ENCODE data around the gene EFNB1. TPM values are rescaled to one million over a fixed set of nuclear protein-coding genes. Genes with fewer than 3 reads are reported as not detected.

The EFNB1 gene
- total and polyA plus RNA-seq, 8 donors = 2.4 to 13.3 (median 5.5) TPM

DNA sequence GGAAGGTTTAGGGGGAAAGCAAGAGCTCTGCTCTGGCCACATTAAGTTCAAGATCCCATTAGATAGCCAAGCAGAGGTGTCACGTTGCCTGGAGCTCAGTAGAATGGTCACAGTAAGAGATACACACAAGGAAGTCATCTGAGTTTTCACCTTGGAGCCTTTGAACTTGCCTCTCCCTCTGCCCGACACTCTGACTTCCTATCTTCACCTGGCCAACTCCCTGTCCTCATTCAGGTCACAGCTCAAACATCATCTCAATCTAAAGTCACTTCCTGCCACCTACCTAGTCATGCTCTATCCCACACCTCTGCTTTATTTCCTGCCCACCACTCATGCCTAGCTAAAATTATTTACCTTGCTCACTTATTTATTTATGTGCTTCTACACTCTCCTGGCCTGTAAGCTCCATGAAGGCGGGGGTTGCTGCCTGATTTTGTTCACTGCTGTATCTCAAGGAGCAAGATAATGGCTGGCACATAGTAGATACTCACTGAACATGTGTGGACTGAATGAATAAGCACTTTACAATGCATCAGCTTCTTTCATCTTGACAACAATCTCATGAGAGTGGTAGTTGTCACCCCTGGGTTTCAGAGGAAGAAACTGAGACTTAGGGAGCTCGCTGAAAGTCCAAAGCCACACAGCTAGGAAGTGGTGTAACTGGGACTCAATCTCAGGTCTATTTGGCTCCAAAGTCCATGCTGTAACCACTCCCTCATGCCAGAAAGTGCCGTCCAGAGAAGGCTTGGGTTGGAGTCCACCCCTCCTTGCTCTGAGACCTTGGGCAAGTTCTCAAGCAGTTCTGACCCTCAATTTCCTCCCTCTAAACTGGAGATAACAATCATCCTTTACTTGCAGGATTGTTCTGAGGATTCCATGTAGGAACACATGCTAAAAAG, 40.3 kb downstream of the EFNB1 start:
- Histone ChIP-seq H3K4me3 (no peak overlapping the region), H3K27ac (no peak overlapping the region), H3K36me3 (no peaks in the 10 kb centered on the region), H3K27me3 (no peaks in the 10 kb centered on the region), H3K4me1 (no peaks in the 10 kb centered on the region), H3K9me3 (no peaks in the 10 kb centered on the region)
- TF ChIP-seq, protein P1, sequence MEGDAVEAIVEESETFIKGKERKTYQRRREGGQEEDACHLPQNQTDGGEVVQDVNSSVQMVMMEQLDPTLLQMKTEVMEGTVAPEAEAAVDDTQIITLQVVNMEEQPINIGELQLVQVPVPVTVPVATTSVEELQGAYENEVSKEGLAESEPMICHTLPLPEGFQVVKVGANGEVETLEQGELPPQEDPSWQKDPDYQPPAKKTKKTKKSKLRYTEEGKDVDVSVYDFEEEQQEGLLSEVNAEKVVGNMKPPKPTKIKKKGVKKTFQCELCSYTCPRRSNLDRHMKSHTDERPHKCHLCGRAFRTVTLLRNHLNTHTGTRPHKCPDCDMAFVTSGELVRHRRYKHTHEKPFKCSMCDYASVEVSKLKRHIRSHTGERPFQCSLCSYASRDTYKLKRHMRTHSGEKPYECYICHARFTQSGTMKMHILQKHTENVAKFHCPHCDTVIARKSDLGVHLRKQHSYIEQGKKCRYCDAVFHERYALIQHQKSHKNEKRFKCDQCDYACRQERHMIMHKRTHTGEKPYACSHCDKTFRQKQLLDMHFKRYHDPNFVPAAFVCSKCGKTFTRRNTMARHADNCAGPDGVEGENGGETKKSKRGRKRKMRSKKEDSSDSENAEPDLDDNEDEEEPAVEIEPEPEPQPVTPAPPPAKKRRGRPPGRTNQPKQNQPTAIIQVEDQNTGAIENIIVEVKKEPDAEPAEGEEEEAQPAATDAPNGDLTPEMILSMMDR (IDR thresholded peaks at IDR 0.05) = no peak
- peak; percentile 81 to 92 (median 86) for ATAC-seq
- no peak for FAIRE-seq
- peak in 2 of 6 donors; percentile 7 to 48 for DNase-seq
- WGBS, 2 donors = 30 to 45% methylated on average over 5 of the region's 5 CpGs
- intact Hi-C loops (cut with DNase I) = no loop called here

DNA sequence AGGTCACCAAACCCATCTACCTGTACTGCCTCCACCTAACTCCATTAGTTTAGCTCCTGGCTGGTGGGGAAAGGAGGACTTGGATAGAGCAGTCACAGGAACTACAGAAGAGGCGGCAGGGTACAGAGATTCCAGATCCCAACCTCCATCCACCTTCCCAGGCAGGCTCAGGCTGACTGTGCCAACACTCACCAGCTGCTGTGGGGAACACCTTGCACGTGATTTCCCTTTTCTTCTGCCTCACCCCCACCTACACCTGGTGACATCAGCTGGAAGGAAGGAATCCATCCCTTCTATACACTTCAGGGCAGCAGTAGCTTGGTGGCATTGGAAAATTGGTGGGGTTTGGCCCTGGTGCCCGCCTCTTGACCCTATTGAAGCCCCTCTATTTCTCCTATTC, 41.5 kb downstream of the EFNB1 start:
- Histone ChIP-seq H3K27ac (no peak overlapping the region), H3K4me3 (no peak overlapping the region), H3K9me3 (no peaks in the 10 kb centered on the region), H3K4me1 (no peaks in the 10 kb centered on the region), H3K36me3 (no peaks in the 10 kb centered on the region), H3K27me3 (no peaks in the 10 kb centered on the region)
- FAIRE-seq (no peak), DNase-seq (no peak), ATAC-seq (peak in 2 of 4 donors; percentile 22 to 27)
- WGBS, 2 donors = 60 to 76% methylated on average over 3 of the region's 3 CpGs
- intact Hi-C loops (cut with DNase I) = no loop called here
- TF ChIP-seq, protein P1 (IDR thresholded peaks at IDR 0.05) = no peak

DNA sequence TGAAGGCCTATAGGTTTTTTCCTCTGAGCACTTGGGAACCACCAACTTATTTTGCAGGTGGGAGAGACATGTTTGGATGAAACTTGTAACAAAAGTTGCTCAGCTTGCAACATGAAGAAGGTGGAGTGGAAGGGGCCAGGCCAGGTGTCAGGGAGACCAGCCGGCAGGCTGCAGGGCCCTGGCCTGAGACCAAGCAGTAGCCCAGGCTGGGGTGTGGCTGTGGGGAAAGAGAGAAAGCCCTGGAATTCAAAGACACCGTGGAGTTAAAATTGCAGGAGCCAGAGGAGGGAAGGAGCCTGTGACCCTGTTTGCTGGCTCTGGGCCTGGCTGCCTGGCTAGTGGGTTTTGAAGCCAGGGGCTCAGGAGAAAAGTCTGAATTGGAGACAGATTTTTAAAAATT, 43.4 kb downstream of the EFNB1 start:
- ATAC-seq (peak in 1 of 4 donors; percentile 41), FAIRE-seq (no peak), DNase-seq (no peak)
- H3K27ac ChIP-seq = no peak overlapping the region
- H3K9me3 ChIP-seq = no peaks in the 10 kb centered on the region
- H3K4me1 ChIP-seq = no peaks in the 10 kb centered on the region
- WGBS, 2 donors = 36 to 48% methylated on average over 2 of the region's 2 CpGs
- no peaks in the 10 kb centered on the region for H3K27me3 ChIP-seq
- intact Hi-C loops (cut with DNase I) = no loop called here
- TF ChIP-seq, protein P1 (IDR thresholded peaks at IDR 0.05) = no peak
- H3K4me3 ChIP-seq = no peak overlapping the region
- no peaks in the 10 kb centered on the region for H3K36me3 ChIP-seq

DNA sequence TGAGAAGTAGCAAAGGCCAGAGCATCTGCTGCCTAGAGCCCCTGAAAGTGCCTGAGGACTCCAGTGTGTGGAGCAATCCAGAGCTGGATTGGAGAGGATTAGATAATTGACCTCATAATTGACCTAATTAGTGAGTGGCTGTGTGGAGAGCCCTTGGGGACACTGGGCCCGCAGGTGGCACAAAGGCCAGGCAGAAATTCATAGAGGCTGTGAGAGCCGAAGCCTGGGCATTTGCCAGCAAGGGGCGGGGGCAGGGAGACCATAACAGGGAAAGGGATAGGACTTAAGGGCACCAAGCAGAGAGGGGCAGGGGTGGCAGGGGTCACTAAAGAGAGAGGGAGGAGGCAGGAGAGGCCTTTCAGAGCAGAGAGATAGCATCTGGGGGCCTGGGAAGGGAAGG, 45.3 kb downstream of the EFNB1 start:
- Histone ChIP-seq H3K4me3 (no peak overlapping the region), H3K9me3 (no peaks in the 10 kb centered on the region), H3K36me3 (no peaks in the 10 kb centered on the region), H3K27me3 (no peaks in the 10 kb centered on the region), H3K27ac (no peak overlapping the region), H3K4me1 (no peaks in the 10 kb centered on the region)
- WGBS, 2 donors = 72 to 79% methylated on average over 3 of the region's 3 CpGs
- TF ChIP-seq, protein P1 (IDR thresholded peaks at IDR 0.05) = no peak
- no peak for FAIRE-seq
- intact Hi-C loops (cut with DNase I) = no loop called here
- no peak for ATAC-seq
- DNase-seq = no peak

DNA sequence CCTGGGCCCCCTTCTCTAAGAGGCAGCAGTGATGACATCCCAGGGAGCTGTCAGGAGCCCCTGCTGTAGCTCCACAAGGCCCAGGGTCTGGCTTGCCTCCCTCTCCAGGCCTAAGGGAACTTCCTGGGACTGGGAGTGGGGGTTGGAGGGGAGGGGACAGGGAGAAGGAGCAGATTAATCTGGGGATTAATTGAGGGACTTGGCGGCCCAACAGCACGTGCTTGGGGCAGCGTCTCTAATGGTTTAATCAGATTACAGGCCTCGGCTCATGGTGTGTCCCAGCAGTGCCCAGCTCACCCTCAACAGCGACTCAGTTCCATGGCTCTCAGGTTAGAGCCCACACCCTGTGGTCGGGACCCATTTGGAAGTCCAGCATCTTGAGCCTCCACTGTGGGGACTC, 47.9 kb downstream of the EFNB1 start:
- DNase-seq (no peak), FAIRE-seq (no peak), ATAC-seq (no peak)
- no peak overlapping the region for H3K4me3 ChIP-seq
- WGBS, 2 donors = 78 to 81% methylated on average over 6 of the region's 6 CpGs
- TF ChIP-seq, protein P1 (IDR thresholded peaks at IDR 0.05) = no peak
- no peaks in the 10 kb centered on the region for H3K36me3 ChIP-seq
- no peak overlapping the region for H3K27ac ChIP-seq
- intact Hi-C loops (cut with DNase I) = no loop called here
- H3K4me1 ChIP-seq = no peaks in the 10 kb centered on the region
- H3K9me3 ChIP-seq = no peaks in the 10 kb centered on the region
- peaks cover 0 to 2% (median 0%) of the 10 kb centered on the region in 4 donors for H3K27me3 ChIP-seq
